ENCODE data around the gene HABP2. TPM values are rescaled to one million over a fixed set of nuclear protein-coding genes. Genes with fewer than 3 reads are reported as not detected.

The HABP2 gene
- total RNA-seq, 4 donors from 2014 or later: under 0.01 to 0.09 TPM; not detected in 2

DNA sequence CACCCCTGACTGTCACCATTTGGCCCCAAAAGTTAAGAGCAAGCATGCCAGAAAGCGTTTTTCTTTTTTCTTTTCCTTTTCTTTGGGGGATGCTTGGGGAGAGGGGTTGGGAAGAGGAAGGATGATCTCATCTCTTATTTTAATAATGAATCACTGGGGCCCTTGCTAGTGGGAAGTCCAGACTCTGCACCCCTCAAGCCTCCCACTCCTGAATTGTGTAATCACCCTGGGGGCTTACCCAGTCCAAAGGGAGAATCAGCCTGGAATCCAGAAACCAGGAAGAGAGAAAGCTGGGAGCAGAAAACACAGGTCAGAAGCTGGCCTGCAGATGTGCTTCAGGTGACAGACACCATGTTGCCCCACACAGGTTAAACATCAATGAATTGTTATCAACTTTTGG lies 14.7 kb upstream of the HABP2 start:
- TF ChIP-seq POLR2A (IDR thresholded peaks at IDR 0.05): no peak
- TF ChIP-seq, protein P1, sequence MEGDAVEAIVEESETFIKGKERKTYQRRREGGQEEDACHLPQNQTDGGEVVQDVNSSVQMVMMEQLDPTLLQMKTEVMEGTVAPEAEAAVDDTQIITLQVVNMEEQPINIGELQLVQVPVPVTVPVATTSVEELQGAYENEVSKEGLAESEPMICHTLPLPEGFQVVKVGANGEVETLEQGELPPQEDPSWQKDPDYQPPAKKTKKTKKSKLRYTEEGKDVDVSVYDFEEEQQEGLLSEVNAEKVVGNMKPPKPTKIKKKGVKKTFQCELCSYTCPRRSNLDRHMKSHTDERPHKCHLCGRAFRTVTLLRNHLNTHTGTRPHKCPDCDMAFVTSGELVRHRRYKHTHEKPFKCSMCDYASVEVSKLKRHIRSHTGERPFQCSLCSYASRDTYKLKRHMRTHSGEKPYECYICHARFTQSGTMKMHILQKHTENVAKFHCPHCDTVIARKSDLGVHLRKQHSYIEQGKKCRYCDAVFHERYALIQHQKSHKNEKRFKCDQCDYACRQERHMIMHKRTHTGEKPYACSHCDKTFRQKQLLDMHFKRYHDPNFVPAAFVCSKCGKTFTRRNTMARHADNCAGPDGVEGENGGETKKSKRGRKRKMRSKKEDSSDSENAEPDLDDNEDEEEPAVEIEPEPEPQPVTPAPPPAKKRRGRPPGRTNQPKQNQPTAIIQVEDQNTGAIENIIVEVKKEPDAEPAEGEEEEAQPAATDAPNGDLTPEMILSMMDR (IDR thresholded peaks at IDR 0.05): no peak
- 62 to 75% methylated on average over 1 of the region's 1 CpG for WGBS, 2 donors

DNA sequence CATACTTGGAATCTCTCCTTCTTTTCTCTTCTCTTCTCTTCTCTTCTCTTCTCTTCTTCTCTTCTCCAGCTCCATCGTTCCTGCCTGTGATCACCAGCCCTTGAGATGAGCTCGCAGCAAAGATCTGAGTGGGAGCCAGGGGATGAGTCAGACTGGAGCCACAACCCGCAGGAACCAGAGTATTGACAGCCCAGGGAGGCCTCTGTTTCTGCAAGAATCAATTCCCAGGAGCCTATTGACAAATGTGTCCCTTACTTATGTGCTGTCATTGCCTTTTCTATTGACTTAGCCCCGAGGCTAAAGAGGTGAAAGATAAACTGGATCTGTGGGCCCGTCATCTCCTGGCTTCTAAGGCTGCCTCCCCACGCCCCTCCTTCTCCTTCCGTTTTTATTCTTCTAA lies 13.1 kb upstream of the HABP2 start:
- Histone ChIP-seq H3K4me1 (peaks cover 4 to 9% (median 7%) of the 10 kb centered on the region in 3 donors), H3K9me3 (no peaks in the 10 kb centered on the region), H3K4me3 (no peak overlapping the region), H3K27ac (no peak overlapping the region), H3K36me3 (no peaks in the 10 kb centered on the region), H3K27me3 (no peaks in the 10 kb centered on the region)
- intact Hi-C loops (cut with DNase I): no loop called here
- TF ChIP-seq, protein P1 (IDR thresholded peaks at IDR 0.05): no peak
- TF ChIP-seq POLR2A (IDR thresholded peaks at IDR 0.05): no peak
- 36 to 46% methylated on average over 6 to 7 of the region's 7 CpGs for WGBS, 2 donors
- DNase-seq: no peak

More for the DNA sequence above, 14.7 kb upstream of the HABP2 start:
- H3K4me1 ChIP-seq: peaks cover 4 to 9% (median 7%) of the 10 kb centered on the region in 3 donors
- H3K9me3 ChIP-seq: no peaks in the 10 kb centered on the region
- H3K4me3 ChIP-seq: no peak overlapping the region
- no peaks in the 10 kb centered on the region for H3K27me3 ChIP-seq
- no peaks in the 10 kb centered on the region for H3K36me3 ChIP-seq
- DNase-seq: no peak
- H3K27ac ChIP-seq: no peak overlapping the region
- intact Hi-C loops (cut with DNase I): no loop called here

GRCh38 chr10:113540845-113541548 lies 11.9 kb upstream of the HABP2 start:
- Histone ChIP-seq H3K27me3 (no peaks in the 10 kb centered on the region), H3K4me1 (peaks cover 4 to 9% (median 7%) of the 10 kb centered on the region in 3 donors), H3K36me3 (no peaks in the 10 kb centered on the region), H3K9me3 (no peaks in the 10 kb centered on the region), H3K4me3 (no peak overlapping the region), H3K27ac (no peak overlapping the region)
- intact Hi-C loops (cut with DNase I): no loop called here
- TF ChIP-seq, protein P1 (IDR thresholded peaks at IDR 0.05): no peak
- no peak for TF ChIP-seq POLR2A (IDR thresholded peaks at IDR 0.05)
- no peak for DNase-seq
- WGBS, 2 donors: 88 to 90% methylated on average over 5 to 7 of the region's 7 CpGs

DNA sequence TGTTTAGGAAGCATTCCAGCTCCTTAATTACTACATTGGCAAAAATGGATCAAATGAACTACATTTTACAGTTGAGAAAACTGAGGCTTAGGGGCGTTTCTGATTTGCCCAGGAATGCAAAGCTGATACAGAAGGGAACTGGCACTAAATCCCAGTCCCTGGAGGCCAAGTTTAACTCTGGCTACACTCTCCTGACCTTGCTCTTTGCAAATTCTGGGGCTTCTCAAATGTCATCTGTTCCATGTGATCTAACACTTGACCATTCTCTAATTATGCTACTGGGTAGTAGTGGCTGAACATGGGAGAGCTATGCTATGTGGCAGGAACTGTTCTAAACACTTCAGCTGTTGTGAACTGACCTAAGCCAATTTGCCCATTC lies 11.3 kb upstream of the HABP2 start:
- H3K9me3 ChIP-seq: no peaks in the 10 kb centered on the region
- H3K36me3 ChIP-seq: no peaks in the 10 kb centered on the region
- H3K27ac ChIP-seq: no peak overlapping the region
- H3K27me3 ChIP-seq: no peaks in the 10 kb centered on the region
- intact Hi-C loops (cut with DNase I): no loop called here
- no peak for TF ChIP-seq POLR2A (IDR thresholded peaks at IDR 0.05)
- TF ChIP-seq, protein P1 (IDR thresholded peaks at IDR 0.05): no peak
- DNase-seq: no peak
- 78 to 83% methylated on average over 1 of the region's 1 CpG for WGBS, 2 donors
- peaks cover 4 to 9% (median 7%) of the 10 kb centered on the region in 3 donors for H3K4me1 ChIP-seq
- no peak overlapping the region for H3K4me3 ChIP-seq

DNA sequence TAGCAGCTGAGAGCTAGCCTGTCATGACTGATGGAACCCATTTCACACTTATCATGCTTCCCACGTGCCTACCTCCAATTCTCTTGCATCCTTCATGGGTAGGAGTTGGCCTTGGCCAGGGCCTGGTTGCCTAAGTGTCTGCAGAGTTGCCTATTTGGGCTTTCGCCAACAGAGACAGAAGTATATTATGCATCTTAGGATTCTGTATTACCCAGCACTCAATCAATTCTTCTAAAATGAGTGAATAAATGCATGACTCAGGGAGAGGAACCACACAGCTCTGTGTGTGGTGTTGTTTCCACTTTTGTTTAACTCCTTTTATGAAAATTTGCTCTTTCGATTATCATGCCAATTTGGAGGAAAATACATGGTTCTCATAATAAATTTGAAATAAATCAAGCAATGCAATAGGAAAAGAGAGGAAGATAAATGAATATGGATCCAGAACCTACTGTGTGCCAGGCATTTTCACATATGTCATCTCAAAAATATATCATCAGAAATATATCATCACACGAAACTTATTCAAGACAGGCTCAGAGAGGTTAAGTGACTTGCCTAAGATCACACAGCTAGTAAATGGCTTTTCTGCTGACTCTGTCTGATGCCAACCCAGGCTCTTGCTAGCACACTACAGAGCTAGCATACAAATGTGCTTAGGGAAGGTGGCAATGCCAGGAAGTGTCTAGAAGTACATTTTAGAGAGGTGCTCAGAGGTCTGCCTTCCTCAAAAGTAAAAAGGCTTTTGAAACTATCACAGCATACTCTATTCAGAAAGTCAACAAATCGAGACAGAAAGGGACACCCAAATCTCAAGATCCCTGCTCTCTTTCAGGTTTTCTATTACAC lies 9.5 kb upstream of the HABP2 start:
- H3K4me3 ChIP-seq: no peak overlapping the region
- no peaks in the 10 kb centered on the region for H3K27me3 ChIP-seq
- H3K36me3 ChIP-seq: no peaks in the 10 kb centered on the region
- peaks cover 4 to 9% (median 7%) of the 10 kb centered on the region in 3 donors for H3K4me1 ChIP-seq
- TF ChIP-seq, protein P1 (IDR thresholded peaks at IDR 0.05): no peak
- no peak for TF ChIP-seq POLR2A (IDR thresholded peaks at IDR 0.05)
- 69 to 77% methylated on average over 5 of the region's 5 CpGs for WGBS, 2 donors
- intact Hi-C loops (cut with DNase I): no loop called here
- DNase-seq: no peak
- H3K9me3 ChIP-seq: no peaks in the 10 kb centered on the region
- no peak overlapping the region for H3K27ac ChIP-seq
